ENCODE data around the gene RNF26. TPM values are rescaled to one million over a fixed set of nuclear protein-coding genes. Genes with fewer than 3 reads are reported as not detected.

RNF26 gene
- total and polyA plus RNA-seq, 10 of the 15 experiments (the other 5 are each of a cell fraction or from before 2014, with no cell fraction given) = 2.8 to 54.5 (median 17.7) TPM

- TF ChIP-seq ZBTB33 (IDR thresholded peaks at IDR 0.05) (no peak), SMAD5 (IDR thresholded peaks at IDR 0.05; ENCODE audit: low read depth) (no peak), RELA (IDR thresholded peaks at IDR 0.05; ENCODE audit: borderline replicate concordance, partially characterized antibody) (no peak), FOXK2 (IDR thresholded peaks at IDR 0.05) (no peak), CEBPZ (IDR thresholded peaks at IDR 0.05; ENCODE audit: low read depth, low read length) (no peak), ZBTB11 (CRISPR knock-in tag; IDR thresholded peaks at IDR 0.05) (no peak), EED (IDR thresholded peaks at IDR 0.05; ENCODE audit: low read depth) (peak; percentile 58; the same call in 1 of the 2 replicates), HDGF (IDR thresholded peaks at IDR 0.05) (peak; percentile 83; the same call in 1 of the 2 replicates), PRDM15 (CRISPR knock-in tag; IDR thresholded peaks at IDR 0.05) (no peak), BRCA1 (IDR thresholded peaks at IDR 0.05; ENCODE audit: low read depth, low read length) (no peak), SRF (IDR thresholded peaks at IDR 0.05; ENCODE audit: low read depth in 2 of 2, low read length in 2 of 2) (no peak), NKRF (conservative IDR thresholded peaks at IDR 0.05) (no peak), POLR2A (IDR thresholded peaks at IDR 0.05; ENCODE audit: low read depth, low read length) (peak; percentile 59; the same call in 1 of the 2 replicates)
Observed at GRCh38 chr11:119318240-119319135, 15.8 kb upstream of the RNF26 start (continued).
